ENCODE results near the gene KCNK17. TPM values are rescaled to one million over a fixed set of nuclear protein-coding genes. Genes with fewer than 3 reads are reported as not detected.

Gene KCNK17
- total and polyA plus RNA-seq, 7 donors, result 0.17 to 1.4 (median 1.1) TPM; not detected in 4

GRCh38 chr6:39357998-39358686, 43.9 kb upstream of the KCNK17 start:
- TF ChIP-seq, protein P1, sequence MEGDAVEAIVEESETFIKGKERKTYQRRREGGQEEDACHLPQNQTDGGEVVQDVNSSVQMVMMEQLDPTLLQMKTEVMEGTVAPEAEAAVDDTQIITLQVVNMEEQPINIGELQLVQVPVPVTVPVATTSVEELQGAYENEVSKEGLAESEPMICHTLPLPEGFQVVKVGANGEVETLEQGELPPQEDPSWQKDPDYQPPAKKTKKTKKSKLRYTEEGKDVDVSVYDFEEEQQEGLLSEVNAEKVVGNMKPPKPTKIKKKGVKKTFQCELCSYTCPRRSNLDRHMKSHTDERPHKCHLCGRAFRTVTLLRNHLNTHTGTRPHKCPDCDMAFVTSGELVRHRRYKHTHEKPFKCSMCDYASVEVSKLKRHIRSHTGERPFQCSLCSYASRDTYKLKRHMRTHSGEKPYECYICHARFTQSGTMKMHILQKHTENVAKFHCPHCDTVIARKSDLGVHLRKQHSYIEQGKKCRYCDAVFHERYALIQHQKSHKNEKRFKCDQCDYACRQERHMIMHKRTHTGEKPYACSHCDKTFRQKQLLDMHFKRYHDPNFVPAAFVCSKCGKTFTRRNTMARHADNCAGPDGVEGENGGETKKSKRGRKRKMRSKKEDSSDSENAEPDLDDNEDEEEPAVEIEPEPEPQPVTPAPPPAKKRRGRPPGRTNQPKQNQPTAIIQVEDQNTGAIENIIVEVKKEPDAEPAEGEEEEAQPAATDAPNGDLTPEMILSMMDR (IDR thresholded peaks at IDR 0.05), result no peak
- Histone ChIP-seq H3K9me3 (no peaks in the 10 kb centered on the region), H3K4me3 (no peak overlapping the region), H3K36me3 (no peaks in the 10 kb centered on the region), H3K27ac (no peak overlapping the region), H3K4me1 (peaks cover 0 to 5% (median 0%) of the 10 kb centered on the region in 4 donors), H3K27me3 (no peaks in the 10 kb centered on the region)
- intact Hi-C loops (cut with DNase I), result no loop called here
- peak; percentile 76 for DNase-seq
- WGBS, 2 donors, result 68 to 69% methylated on average over 7 of the region's 7 CpGs

DNA sequence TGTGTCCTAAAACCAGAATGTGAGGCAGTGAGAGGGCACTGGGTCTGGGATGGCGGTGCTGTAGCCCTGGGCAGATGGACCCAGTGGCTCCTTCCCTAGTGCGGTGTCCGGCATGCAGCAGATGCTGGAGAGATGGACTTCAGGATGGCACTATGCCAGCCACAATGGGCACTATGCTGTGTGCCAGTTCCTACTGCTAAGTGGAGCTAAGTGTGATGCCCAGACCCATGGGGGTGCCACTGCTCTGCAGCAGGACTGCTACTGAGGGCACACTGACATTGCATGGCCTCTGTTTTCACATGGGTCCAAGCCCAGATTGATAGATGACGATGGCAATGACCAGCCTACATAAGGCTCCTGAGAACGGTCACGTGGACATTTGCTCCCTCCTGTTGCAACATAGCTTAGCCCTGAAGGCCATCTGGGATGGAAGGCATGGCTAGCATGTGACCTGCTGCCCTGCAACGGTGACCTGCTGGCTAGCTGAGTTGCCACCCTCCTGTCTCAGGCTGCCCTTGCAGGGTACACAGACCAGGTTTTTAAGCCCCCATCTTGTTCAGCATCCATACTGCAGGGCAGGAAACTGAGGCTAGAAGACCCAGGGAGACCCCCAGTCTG, 39.6 kb upstream of the KCNK17 start:
- Histone ChIP-seq H3K9me3 (no peaks in the 10 kb centered on the region), H3K27ac (no peak overlapping the region), H3K36me3 (no peaks in the 10 kb centered on the region), H3K4me1 (peaks cover 0 to 5% (median 0%) of the 10 kb centered on the region in 4 donors), H3K27me3 (no peaks in the 10 kb centered on the region), H3K4me3 (no peak overlapping the region)
- TF ChIP-seq POLR2A (IDR thresholded peaks at IDR 0.05) (no peak), EP300 (IDR thresholded peaks at IDR 0.05) (no peak), POLR2AphosphoS5 (IDR thresholded peaks at IDR 0.05) (no peak)
- TF ChIP-seq, protein P1 (IDR thresholded peaks at IDR 0.05), result no peak
- WGBS, 2 donors, result 93% methylated on average over 7 of the region's 7 CpGs
- intact Hi-C loops (cut with DNase I), result no loop called here
- DNase-seq, result no peak

- Histone ChIP-seq H3K36me3 (no peaks in the 10 kb centered on the region), H3K4me3 (no peak overlapping the region), H3K27ac (no peak overlapping the region), H3K9me3 (no peaks in the 10 kb centered on the region), H3K27me3 (no peaks in the 10 kb centered on the region), H3K4me1 (no peaks in the 10 kb centered on the region)
- intact Hi-C loops (cut with DNase I), result no loop called here
- 91% methylated on average over 13 of the region's 13 CpGs for WGBS, 2 donors
- no peak for TF ChIP-seq POLR2A (IDR thresholded peaks at IDR 0.05)
- TF ChIP-seq POLR2AphosphoS5 (IDR thresholded peaks at IDR 0.05), result no peak
- TF ChIP-seq EP300 (IDR thresholded peaks at IDR 0.05), result no peak
- TF ChIP-seq, protein P1 (IDR thresholded peaks at IDR 0.05), result no peak
- no peak for DNase-seq
Measured at GRCh38 chr6:39350723-39351505, 36.7 kb upstream of the KCNK17 start.

DNA sequence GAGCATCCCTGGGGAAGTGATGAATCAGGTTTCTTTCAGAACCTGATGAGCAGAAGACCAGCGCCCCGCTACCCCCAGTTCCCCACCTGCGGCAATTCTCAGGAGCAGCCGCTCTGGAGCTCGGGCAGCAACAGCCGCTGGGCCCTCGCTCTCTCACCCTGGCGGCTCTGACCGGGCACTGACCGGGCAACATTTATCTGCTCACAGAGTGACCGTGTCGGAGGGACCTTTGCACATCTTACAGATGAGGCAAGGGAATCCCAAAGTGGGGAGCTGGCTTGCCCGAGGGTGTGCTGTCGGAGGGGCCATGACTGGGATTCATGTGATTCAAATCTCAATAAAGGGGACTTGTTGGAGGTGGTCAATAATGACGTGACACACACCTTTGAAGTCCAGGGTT, 34.5 kb upstream of the KCNK17 start:
- Histone ChIP-seq H3K4me3 (no peak overlapping the region), H3K36me3 (no peaks in the 10 kb centered on the region), H3K27ac (no peak overlapping the region), H3K27me3 (no peaks in the 10 kb centered on the region), H3K9me3 (no peaks in the 10 kb centered on the region), H3K4me1 (no peaks in the 10 kb centered on the region)
- 91 to 94% methylated on average over 15 of the region's 15 CpGs for WGBS, 2 donors
- intact Hi-C loops (cut with DNase I), result no loop called here
- no peak for DNase-seq
- TF ChIP-seq, protein P1 (IDR thresholded peaks at IDR 0.05), result no peak
- TF ChIP-seq POLR2A (IDR thresholded peaks at IDR 0.05) (no peak), POLR2AphosphoS5 (IDR thresholded peaks at IDR 0.05) (no peak), EP300 (IDR thresholded peaks at IDR 0.05) (no peak)

Data from sigmoid colon (tissue), 7 donors.